ENCODE results near the gene LYRM9. TPM values are rescaled to one million over a fixed set of nuclear protein-coding genes. Genes with fewer than 3 reads are reported as not detected.

The LYRM9 gene
- total and polyA plus RNA-seq, 2 of the 8 experiments (the other 6 are each of a cell fraction or from before 2014, with no cell fraction given), result 4.3 to 5.2 TPM

DNA sequence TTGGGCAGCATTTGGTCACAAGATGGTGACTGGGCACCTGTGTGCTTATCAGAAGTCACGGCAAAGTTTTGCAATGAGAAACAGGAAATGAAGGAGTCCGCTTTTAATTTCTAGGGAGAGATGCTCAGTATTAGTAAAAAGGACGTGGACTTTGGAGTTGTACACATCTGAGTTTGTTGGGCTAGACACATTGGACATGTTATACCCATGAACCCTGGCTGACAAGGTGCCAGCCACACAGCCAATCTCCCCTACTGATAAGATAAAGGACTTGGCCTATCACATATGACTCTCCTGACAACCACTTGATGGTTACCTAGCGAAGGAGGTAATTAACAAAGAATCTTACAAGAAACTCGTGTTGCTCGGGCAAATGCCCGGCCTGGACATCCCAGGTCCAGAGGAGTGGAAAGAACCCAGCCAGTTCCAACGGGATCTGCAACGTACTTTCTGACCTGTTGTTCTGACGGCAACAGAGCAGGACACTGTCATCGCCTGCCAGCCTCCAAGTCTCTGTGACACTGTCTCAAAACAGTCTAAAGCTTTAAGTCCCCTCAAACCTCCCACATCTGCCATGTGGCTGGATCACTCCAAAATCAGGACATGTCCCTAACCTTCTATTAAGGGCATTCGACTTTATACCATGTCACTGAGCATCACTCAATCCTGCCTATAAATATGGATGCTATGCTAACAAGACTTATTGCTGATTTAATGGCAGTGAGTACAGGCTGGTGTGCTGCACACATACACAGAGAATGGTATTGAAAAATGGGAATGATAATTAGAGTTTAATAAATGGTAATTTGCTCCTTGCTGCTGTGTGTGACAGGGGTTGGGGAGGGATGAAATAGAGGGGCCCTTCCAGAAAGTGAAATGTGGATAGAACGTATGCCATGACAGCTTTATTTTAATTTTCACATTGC, 47.6 kb upstream of the LYRM9 start:
- no peaks in the 10 kb centered on the region for H3K23me2 ChIP-seq (ENCODE audit: low read depth, low read length)
- ChIA-PET POLR2A (ENCODE audit: partially characterized antibody) (no interaction called here), CTCF (ENCODE audit: partially characterized antibody) (interaction anchor here (0.6 to 1.3 kb wide), 3 partner anchors 8 to 1740 kb away, joined by 3 to 4 read pairs (median 3); no protein-coding TSS in a partner anchor)
- H3K9ac ChIP-seq (replicated peaks in 1 of 4; ENCODE audit: extremely low read depth in 1 of 4, low read depth in 3 of 4, low read length in 3 of 4), result no peak overlapping the region
- no peaks in the 10 kb centered on the region for H4K20me1 ChIP-seq (replicated peaks in 1 of 2; ENCODE audit: control insufficient read depth in 1 of 2, insufficient read depth in 2 of 2, low read length in 2 of 2)
- peaks cover 6 to 20% (median 14%) of the 10 kb centered on the region in 4 experiments for H3K4me1 ChIP-seq (replicated peaks in 1 of 4; ENCODE audit: control insufficient read depth in 3 of 4, insufficient read depth in 4 of 4, low read length in 3 of 4)
- H3K18ac ChIP-seq (ENCODE audit: extremely low read depth, low read length), result no peak overlapping the region
- H3K23ac ChIP-seq (ENCODE audit: insufficient read length), result no peak overlapping the region
- H4K8ac ChIP-seq (ENCODE audit: extremely low read depth, insufficient read depth, low read length), result no peak overlapping the region
- no peak overlapping the region for H2AFZ ChIP-seq (ENCODE audit: low read length)
- H3K4me2 ChIP-seq (ENCODE audit: insufficient read depth in 1 of 2, low read depth in 2 of 2, low read length in 2 of 2), result peak overlapping the region; percentile 36 to 52; a peak in 3 of 4 replicates
- peak overlapping the region; percentile 57; the same call in 1 of the 2 replicates for H2BK20ac ChIP-seq (ENCODE audit: low read length)
- FAIRE-seq (no peak), DNase-seq (ENCODE audit: low read depth in 1 of 2, low spot score in 2 of 2) (no peak)
- H3K14ac ChIP-seq (ENCODE audit: insufficient read length), result no peak overlapping the region
- H3K4ac ChIP-seq (replicated peaks; ENCODE audit: insufficient read length, low read depth, low read length), result no peak overlapping the region
- no peak overlapping the region for H4K5ac ChIP-seq (ENCODE audit: insufficient read length, low read depth, low read length)
- no peak overlapping the region for H4K91ac ChIP-seq (replicated peaks; ENCODE audit: insufficient read length, low read length)
- no peaks in the 10 kb centered on the region for H3K79me1 ChIP-seq (ENCODE audit: low read depth, low read length)
- H3K27me3 ChIP-seq (replicated peaks in 1 of 4; ENCODE audit: control insufficient read depth in 3 of 4, extremely low read depth in 1 of 4, insufficient read depth in 3 of 4, low read length in 3 of 4), result no peaks in the 10 kb centered on the region; a peak in 1 of 7 replicates
- H3K56ac ChIP-seq (replicated peaks; ENCODE audit: insufficient read length, low read depth, low read length), result no peak overlapping the region
- H2BK120ac ChIP-seq (replicated peaks; ENCODE audit: low read depth, low read length), result no peak overlapping the region
- no peaks in the 10 kb centered on the region for H3K36me3 ChIP-seq (ENCODE audit: control insufficient read depth in 2 of 4, insufficient read depth in 4 of 4, low read length in 3 of 4)
- WGBS, 2 experiments (ENCODE audit: extremely low coverage in 1 of 2, insufficient coverage in 1 of 2, insufficient read length in 1 of 2, insufficient replicate concordance in 2 of 2, low coverage in 1 of 2, low lambda C conversion rate in 2 of 2, missing lambda C conversion rate in 1 of 2), result 81% methylated on average over 13 of the region's 13 CpGs; no CpG with 5 or more reads in 1 of the 2 experiments
- H2AK5ac ChIP-seq (ENCODE audit: low read depth, low read length), result 0 out of 2 replicates have a peak overlapping the region, but pooled peaks have one; percentile 7
- H3K27ac ChIP-seq (ENCODE audit: low read depth, low read length), result no peak overlapping the region
- no peaks in the 10 kb centered on the region for H3K9me3 ChIP-seq (ENCODE audit: insufficient read depth in 2 of 2, low read depth in 1 of 2, low read length in 1 of 2)
- H2BK12ac ChIP-seq (ENCODE audit: low read depth, low read length), result peak overlapping the region; percentile 30; the same call in 1 of the 2 replicates
- H3K79me2 ChIP-seq (ENCODE audit: control insufficient read depth in 1 of 2, insufficient read depth in 2 of 2, low read length in 2 of 2), result no peaks in the 10 kb centered on the region
- H2BK15ac ChIP-seq (ENCODE audit: low read length), result peak overlapping the region; percentile 90; the same call in 1 of the 2 replicates
- no peak overlapping the region for H3K4me3 ChIP-seq (ENCODE audit: extremely low read depth in 1 of 4, insufficient read depth in 2 of 4, low read depth in 3 of 4, low read length in 4 of 4)
- H2BK5ac ChIP-seq (ENCODE audit: low read depth, low read length), result no peak overlapping the region
- no peak for TF ChIP-seq GTF2F1 (IDR thresholded peaks at IDR 0.05; ENCODE audit: borderline replicate concordance, low read depth, low read length)
- no peak for TF ChIP-seq TAF1 (IDR thresholded peaks at IDR 0.05; ENCODE audit: low read depth, low read length)

All from H1 (cell line).